RWPE2 (cell line): Measurements from ENCODE around the gene SRRM1.

Experiments
- ATAC-seq: fragments of 200-7000 bp; cut with Tn5 transposase; 3 replicates; pipeline ENCODE4 v1.9.1; 2021; ENCODE audit warnings: low read depth
- DNase-seq: peaks from one replicate; pipeline ENCODE4 v3.0.0-alpha.2; 2020; ENCODE audit warnings: low spot score
- H3K27ac ChIP-seq: fragments of 450-650 bp; 2 replicates; pipeline ENCODE4 v1.5.1; 2017; ENCODE audit warnings: mild to moderate bottlenecking; ENCODE audit not compliant: poor library complexity, severe bottlenecking
- H3K27me3 ChIP-seq: fragments of 250-450 bp; sonication (Bioruptor Pico); 2 replicates; pipeline ENCODE4 v1.5.1; 2021; ENCODE audit warnings: mild to moderate bottlenecking, moderate library complexity; ENCODE audit not compliant: insufficient read depth, poor library complexity, severe bottlenecking
- H3K36me3 ChIP-seq: fragments of 250-450 bp; sonication (Bioruptor Pico); 2 replicates; pipeline ENCODE4 v1.5.1; 2020; ENCODE audit warnings: low read depth, mild to moderate bottlenecking, moderate library complexity
- H3K4me1 ChIP-seq: fragments of 250-450 bp; sonication (Bioruptor Pico); 2 replicates; pipeline ENCODE4 v1.5.1; 2021; ENCODE audit warnings: mild to moderate bottlenecking, moderate library complexity; ENCODE audit not compliant: insufficient read depth, poor library complexity, severe bottlenecking
- H3K4me3 ChIP-seq: fragments of 250-450 bp; sonication (Bioruptor Pico); 2 replicates; pipeline ENCODE4 v1.5.1; 2021; ENCODE audit warnings: mild to moderate bottlenecking, moderate library complexity; ENCODE audit not compliant: severe bottlenecking
- H3K9me3 ChIP-seq: fragments of 250-450 bp; sonication (Bioruptor Pico); 2 replicates; pipeline ENCODE4 v1.5.1; 2021; ENCODE audit warnings: mild to moderate bottlenecking, moderate library complexity; ENCODE audit not compliant: severe bottlenecking
- CTCF ChIP-seq: fragments of 450-650 bp; IDR thresholded peaks from one replicate; pipeline ENCODE4 v1.5.1; 2017; ENCODE audit warnings: mild to moderate bottlenecking, moderate library complexity; ENCODE audit not compliant: poor library complexity, severe bottlenecking

Gene SRRM1

GRCh38 chr1:24635195-24635843, 7.8 kb upstream of the SRRM1 start:
- ATAC-seq (peak; percentile 79), DNase-seq (no peak)
- H3K27me3 ChIP-seq, result no peaks in the 10 kb centered on the region
- no peak overlapping the region for H3K4me3 ChIP-seq
- H3K4me1 ChIP-seq, result no peaks in the 10 kb centered on the region
- H3K36me3 ChIP-seq, result no peaks in the 10 kb centered on the region
- no peaks in the 10 kb centered on the region for H3K9me3 ChIP-seq
- TF ChIP-seq CTCF, result peak; percentile 90
- no peak overlapping the region for H3K27ac ChIP-seq

GRCh38 chr1:24636661-24637357, 6.3 kb upstream of the SRRM1 start:
- TF ChIP-seq CTCF, result no peak
- H3K4me1 ChIP-seq, result no peaks in the 10 kb centered on the region
- H3K36me3 ChIP-seq, result no peaks in the 10 kb centered on the region
- H3K27me3 ChIP-seq, result no peaks in the 10 kb centered on the region
- no peak overlapping the region for H3K27ac ChIP-seq
- H3K9me3 ChIP-seq, result no peaks in the 10 kb centered on the region
- H3K4me3 ChIP-seq, result no peak overlapping the region
- DNase-seq, result no peak
- no peak for ATAC-seq

- ATAC-seq (no peak), DNase-seq (no peak)
- H3K36me3 ChIP-seq, result no peaks in the 10 kb centered on the region
- H3K9me3 ChIP-seq, result no peaks in the 10 kb centered on the region
- TF ChIP-seq CTCF, result no peak
- no peak overlapping the region for H3K27ac ChIP-seq
- no peaks in the 10 kb centered on the region for H3K27me3 ChIP-seq
- H3K4me1 ChIP-seq, result no peaks in the 10 kb centered on the region
- H3K4me3 ChIP-seq, result no peak overlapping the region
Measured at GRCh38 chr1:24639094-24639493, 4.0 kb upstream of the SRRM1 start.

GRCh38 chr1:24639881-24640280, 3.2 kb upstream of the SRRM1 start:
- no peaks in the 10 kb centered on the region for H3K27me3 ChIP-seq
- DNase-seq (no peak), ATAC-seq (no peak)
- H3K9me3 ChIP-seq, result no peaks in the 10 kb centered on the region
- H3K4me3 ChIP-seq, result no peak overlapping the region
- peaks cover 6% of the 10 kb centered on the region for H3K36me3 ChIP-seq
- H3K4me1 ChIP-seq, result peaks cover 5% of the 10 kb centered on the region
- TF ChIP-seq CTCF, result no peak
- H3K27ac ChIP-seq, result no peak overlapping the region

GRCh38 chr1:24640288-24640687, 2.8 kb upstream of the SRRM1 start:
- Histone ChIP-seq H3K9me3 (no peaks in the 10 kb centered on the region), H3K27ac (no peak overlapping the region), H3K4me3 (no peak overlapping the region), H3K27me3 (no peaks in the 10 kb centered on the region), H3K36me3 (peaks cover 10% of the 10 kb centered on the region), H3K4me1 (peaks cover 9% of the 10 kb centered on the region)
- no peak for ATAC-seq
- no peak for TF ChIP-seq CTCF
- no peak for DNase-seq
